H9 (cell line): ENCODE measurements around the gene APOOL. TPM values are rescaled to one million over a fixed set of nuclear protein-coding genes. Genes with fewer than 3 reads are reported as not detected.
"Not testable (repeated sequence)": the region's sequence is repeated elsewhere in the genome, so short reads cannot be mapped to it uniquely, and the experiment has no call there.

Experiments used
- DNase-seq: peaks from one replicate; pipeline ENCODE4 v3.0.0-alpha.2; 2017
- H2AFZ ChIP-seq: one replicate; pipeline ENCODE4 v1.6.1; 2013; ENCODE audit warnings: mild to moderate bottlenecking, low read length, control low read depth, moderate library complexity
- H2AK5ac ChIP-seq: 2 replicates; pipeline ENCODE4 v1.6.1; 2013; ENCODE audit warnings: low read length, control low read depth, mixed read lengths; ENCODE audit not compliant: insufficient read length
- H2BK120ac ChIP-seq: one replicate; pipeline ENCODE4 v1.6.1; 2013; ENCODE audit warnings: low read depth, mild to moderate bottlenecking, low read length, control low read depth, inconsistent platforms; ENCODE audit not compliant: poor library complexity, severe bottlenecking
- H2BK12ac ChIP-seq: 2 replicates; pipeline ENCODE4 v1.6.1; 2013; ENCODE audit warnings: low read length, control low read depth, mixed read lengths, low read depth; ENCODE audit not compliant: insufficient read length
- H2BK15ac ChIP-seq: 2 replicates; pipeline ENCODE4 v1.6.1; 2013; ENCODE audit warnings: low read depth, low read length, control low read depth
- H2BK20ac ChIP-seq: one replicate; pipeline ENCODE4 v1.6.1; 2013; ENCODE audit warnings: low read depth, mild to moderate bottlenecking, low read length, control low read depth, inconsistent platforms; ENCODE audit not compliant: poor library complexity, severe bottlenecking
- H2BK5ac ChIP-seq: 2 replicates; pipeline ENCODE4 v1.6.1; 2013; ENCODE audit warnings: low read length, control low read depth, mixed read lengths; ENCODE audit not compliant: insufficient read length
- H3K14ac ChIP-seq: 2 replicates; pipeline ENCODE4 v1.6.1; 2013; ENCODE audit warnings: low read length, control low read depth; ENCODE audit not compliant: insufficient read depth
- H3K18ac ChIP-seq: 2 replicates; pipeline ENCODE4 v1.6.1; 2013; ENCODE audit warnings: low read depth, mild to moderate bottlenecking, mixed read lengths, low read length, control low read depth; ENCODE audit not compliant: insufficient read length
- H3K23ac ChIP-seq: 2 replicates; pipeline ENCODE4 v1.6.1; 2013; ENCODE audit warnings: low read length, control low read depth, mixed read lengths, low read depth; ENCODE audit not compliant: insufficient read length
- H3K23me2 ChIP-seq: 2 replicates; pipeline ENCODE4 v1.6.1; 2013; ENCODE audit warnings: low read depth, mild to moderate bottlenecking, mixed read lengths, low read length, control low read depth; ENCODE audit not compliant: insufficient read length, poor library complexity, severe bottlenecking
- H3K27ac ChIP-seq: 2 replicates; pipeline ENCODE4 v1.5.1; 2013; ENCODE audit warnings: low read length, control low read depth, mixed read lengths, low read depth; ENCODE audit not compliant: insufficient read length
- H3K27me3 ChIP-seq: 2 replicates; pipeline ENCODE4 v1.6.1; 2013; ENCODE audit warnings: low read length, control low read depth, inconsistent platforms; ENCODE audit not compliant: insufficient read depth
- H3K4ac ChIP-seq: 2 replicates; pipeline ENCODE4 v1.6.1; 2013; ENCODE audit warnings: low read depth, mild to moderate bottlenecking, control low read depth, inconsistent platforms, low read length, moderate library complexity
- H3K4me1 ChIP-seq: 2 replicates; pipeline ENCODE4 v1.6.1; 2013; ENCODE audit warnings: low read length, control low read depth, inconsistent platforms; ENCODE audit not compliant: insufficient read depth
- H3K4me2 ChIP-seq: 2 replicates; pipeline ENCODE4 v1.6.1; 2013; ENCODE audit warnings: low read length, control low read depth, mixed read lengths; ENCODE audit not compliant: insufficient read length, insufficient read depth
- H3K56ac ChIP-seq: 2 replicates; pipeline ENCODE4 v1.6.1; 2013; ENCODE audit warnings: low read depth, mild to moderate bottlenecking, mixed read lengths, low read length, control low read depth; ENCODE audit not compliant: insufficient read length
- H3K79me1 ChIP-seq: 2 replicates; pipeline ENCODE4 v1.6.1; 2013; ENCODE audit warnings: low read depth, mild to moderate bottlenecking, moderate library complexity, low read length, control low read depth, inconsistent platforms; ENCODE audit not compliant: insufficient read depth, poor library complexity, severe bottlenecking
- H3K79me2 ChIP-seq: 2 replicates; pipeline ENCODE4 v1.6.1; 2013; ENCODE audit warnings: low read length, control low read depth, inconsistent platforms; ENCODE audit not compliant: insufficient read depth
- H3K9ac ChIP-seq: 2 replicates; pipeline ENCODE4 v1.6.1; 2013; ENCODE audit warnings: low read length, control low read depth, mixed read lengths; ENCODE audit not compliant: insufficient read length; ENCODE audit errors: extremely low read depth
- H3K9me3 ChIP-seq: one replicate; pipeline ENCODE4 v1.6.1; 2013; ENCODE audit warnings: low read depth, low read length, inconsistent platforms; ENCODE audit not compliant: control insufficient read depth
- H3T11ph ChIP-seq: one replicate; pipeline ENCODE4 v1.6.1; 2013; ENCODE audit warnings: mild to moderate bottlenecking, low read length, control low read depth, inconsistent platforms
- H4K20me1 ChIP-seq: one replicate; pipeline ENCODE4 v1.6.1; 2013; ENCODE audit not compliant: control insufficient read depth, insufficient read length, insufficient read depth
- H4K5ac ChIP-seq: 2 replicates; pipeline ENCODE4 v1.6.1; 2013; ENCODE audit warnings: low read depth, mild to moderate bottlenecking, mixed read lengths, low read length, control low read depth; ENCODE audit not compliant: insufficient read length
- H4K8ac ChIP-seq: replicated peaks from 2 replicates; pipeline ENCODE4 v1.6.1; 2013; ENCODE audit warnings: low read length, control low read depth, mixed read lengths, low read depth; ENCODE audit not compliant: insufficient read length
- H4K91ac ChIP-seq: 2 replicates; pipeline ENCODE4 v1.6.1; 2013; ENCODE audit warnings: low read depth, mild to moderate bottlenecking, moderate library complexity, mixed read lengths, low read length, control low read depth; ENCODE audit not compliant: insufficient read length
- H3K27ac Mint-ChIP-seq, 3 experiments: 2 replicates in 2 of 3; 3 replicates in 1 of 3; pipeline ENCODE4 v1.8.0; 2020 to 2021; ENCODE audit warnings: mixed read lengths in 3 of 3, mild to moderate bottlenecking in 1 of 3, moderate library complexity in 1 of 3
- H3K27me3 Mint-ChIP-seq: 2 replicates; pipeline ENCODE4 v1.8.0; 2021; ENCODE audit warnings: low read depth, mild to moderate bottlenecking, moderate library complexity, mixed read lengths
- H3K36me3 Mint-ChIP-seq, 3 experiments: 2 replicates in 2 of 3; 3 replicates in 1 of 3; pipeline ENCODE4 v1.8.0; 2020 to 2021; ENCODE audit warnings: low read depth in 3 of 3, mixed read lengths in 3 of 3; ENCODE audit not compliant: insufficient read depth in 1 of 3
- H3K4me1 Mint-ChIP-seq, 2 experiments: 2 replicates each; pipeline ENCODE4 v1.8.0; 2020; ENCODE audit warnings: mixed read lengths in 2 of 2
- H3K4me3 Mint-ChIP-seq, 2 experiments: 2 replicates in 1 of 2; 3 replicates in 1 of 2; pipeline ENCODE4 v1.8.0; 2020 to 2021; ENCODE audit warnings: mild to moderate bottlenecking in 2 of 2, mixed read lengths in 2 of 2, moderate library complexity in 1 of 2
- H3K9me3 Mint-ChIP-seq, 2 experiments: 2 replicates in 1 of 2; 3 replicates in 1 of 2; pipeline ENCODE4 v1.8.0; 2020; ENCODE audit warnings: mild to moderate bottlenecking in 2 of 2, mixed read lengths in 2 of 2, moderate library complexity in 1 of 2
- CTCF ChIP-seq: fragments of 200-600 bp; sonication (generic); conservative IDR thresholded peaks from 3 replicates; pipeline ENCODE4 v1.8.0; 2021; ENCODE audit warnings: antibody characterized with exemption, mild to moderate bottlenecking
- WGBS: extraction: QIAGEN DNeasy Blood & Tissue Kit; methylation state at CpG from one replicate; pipeline ENCODE4 v1.1.7; 2013; ENCODE audit warnings: missing lambda C conversion rate, low lambda C conversion rate, mixed read lengths; ENCODE audit not compliant: insufficient read length; ENCODE audit errors: extremely low coverage; 5-methylcytosine and 5-hydroxymethylcytosine counted together
- total RNA-seq: library from RNA; stranded (reverse); gene quantifications from 2 replicates; pipeline ENCODE4 v1.2.1, GENCODE V29; 2021

Gene APOOL
- total RNA-seq, 1 experiment from 2014 or later: 8.0 TPM

GRCh38 chrX:85065512-85066198, 62.0 kb downstream of the APOOL start:
- no peak overlapping the region for H3T11ph ChIP-seq
- Mint-ChIP-seq H3K9me3 (peaks cover 61 to 62% of the 10 kb centered on the region in 2 experiments), H3K27me3 (no peaks in the 10 kb centered on the region; the same call in 1 of the 2 replicates), H3K36me3 (peaks cover 18 to 29% (median 26%) of the 10 kb centered on the region in 3 experiments), H3K4me3 (no peak overlapping the region), H3K4me1 (no peaks in the 10 kb centered on the region), H3K27ac (no peak overlapping the region)
- no peak overlapping the region for H3K23ac ChIP-seq
- no peak overlapping the region for H2BK120ac ChIP-seq
- no peak overlapping the region for H2BK15ac ChIP-seq
- no peak for DNase-seq
- H3K4ac ChIP-seq: no peak overlapping the region
- H4K8ac ChIP-seq: no peak overlapping the region
- H4K20me1 ChIP-seq: no peaks in the 10 kb centered on the region
- no peak overlapping the region for H3K18ac ChIP-seq
- H2BK12ac ChIP-seq: no peak overlapping the region
- no CpG with 5 or more reads among the region's 4 CpGs for WGBS
- H3K79me2 ChIP-seq: no peaks in the 10 kb centered on the region
- H3K4me1 ChIP-seq: no peaks in the 10 kb centered on the region
- no peak overlapping the region for H2BK5ac ChIP-seq
- no peak overlapping the region for H2AFZ ChIP-seq
- no peak overlapping the region for H3K14ac ChIP-seq
- H4K5ac ChIP-seq: no peak overlapping the region
- no peaks in the 10 kb centered on the region for H3K9me3 ChIP-seq
- H3K9ac ChIP-seq: no peak overlapping the region
- no peaks in the 10 kb centered on the region for H3K79me1 ChIP-seq
- H2AK5ac ChIP-seq: no peak overlapping the region
- H2BK20ac ChIP-seq: no peak overlapping the region
- no peaks in the 10 kb centered on the region for H3K27me3 ChIP-seq
- H3K27ac ChIP-seq: no peak overlapping the region
- TF ChIP-seq CTCF: no peak
- H3K56ac ChIP-seq: no peak overlapping the region
- H4K91ac ChIP-seq: no peak overlapping the region
- no peak overlapping the region for H3K4me2 ChIP-seq
- H3K23me2 ChIP-seq: no peaks in the 10 kb centered on the region

GRCh38 chrX:85077247-85077646, 73.6 kb downstream of the APOOL start:
- no CpG with 5 or more reads among the region's 1 CpG for WGBS

More at GRCh38 chrX:85077247-85077646, 73.6 kb downstream of the APOOL start:
- not testable (repeated sequence) for H4K5ac ChIP-seq, H2BK20ac ChIP-seq, H3K4me3 Mint-ChIP-seq, H3K4me1 ChIP-seq, H2AK5ac ChIP-seq, H4K91ac ChIP-seq, H3K4me1 Mint-ChIP-seq, H3K27ac ChIP-seq, H2BK15ac ChIP-seq, H2BK12ac ChIP-seq, H3K79me2 ChIP-seq, H2BK5ac ChIP-seq, H3K18ac ChIP-seq, H3K4me2 ChIP-seq, H4K8ac ChIP-seq, H3K23me2 ChIP-seq, H3K9ac ChIP-seq, H3K27me3 ChIP-seq, H3K79me1 ChIP-seq, H3K9me3 ChIP-seq, H3T11ph ChIP-seq, H2BK120ac ChIP-seq, DNase-seq, H3K4ac ChIP-seq, H4K20me1 ChIP-seq, H3K27ac Mint-ChIP-seq, H3K14ac ChIP-seq, H3K27me3 Mint-ChIP-seq, H3K56ac ChIP-seq, H3K23ac ChIP-seq, H2AFZ ChIP-seq
- peaks cover 47 to 55% of the 10 kb centered on the region in 2 experiments for H3K9me3 Mint-ChIP-seq
- peaks cover 9 to 36% (median 19%) of the 10 kb centered on the region in 3 experiments; a peak in 6 of 7 replicates for H3K36me3 Mint-ChIP-seq
